GM10266 (cell line): ENCODE measurements around the gene TPM3.
"Not testable (repeated sequence)": the region's sequence is repeated elsewhere in the genome, so short reads cannot be mapped to it uniquely, and the experiment has no call there.

ENCODE experiments used
- DNase-seq: peaks from one replicate; pipeline ENCODE4 v3.0.0; 2012; ENCODE audit errors: extremely low spot score
- TF ChIP-seq, protein P1 (sequence below): IDR thresholded peaks from 2 replicates; pipeline ENCODE4 v1.5.1; 2012; ENCODE audit warnings: mild to moderate bottlenecking, low read depth; ENCODE audit not compliant: control insufficient read depth, insufficient read depth; ENCODE audit errors: missing control alignments

Gene TPM3

DNA sequence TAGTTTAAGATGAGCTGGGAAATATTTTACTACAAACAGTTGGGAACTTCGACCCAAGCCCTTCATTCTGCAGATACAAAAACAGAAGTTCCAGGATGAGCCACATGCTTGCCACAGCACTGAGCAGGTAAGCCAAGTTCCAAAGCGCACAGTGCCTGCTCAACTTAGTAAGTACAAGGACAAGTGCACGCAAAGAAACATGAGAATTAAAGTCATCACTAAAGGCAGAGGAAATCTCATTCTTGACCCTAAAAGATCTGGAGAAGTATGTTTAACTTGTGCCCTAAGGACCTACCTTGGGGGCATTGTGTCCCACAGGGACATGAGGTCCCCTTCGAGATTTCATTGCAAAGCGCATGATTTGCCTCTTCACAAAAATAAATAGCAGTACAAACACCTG is 27.6 kb upstream of the TPM3 start:
- DNase-seq: no peak
- TF ChIP-seq, protein P1, sequence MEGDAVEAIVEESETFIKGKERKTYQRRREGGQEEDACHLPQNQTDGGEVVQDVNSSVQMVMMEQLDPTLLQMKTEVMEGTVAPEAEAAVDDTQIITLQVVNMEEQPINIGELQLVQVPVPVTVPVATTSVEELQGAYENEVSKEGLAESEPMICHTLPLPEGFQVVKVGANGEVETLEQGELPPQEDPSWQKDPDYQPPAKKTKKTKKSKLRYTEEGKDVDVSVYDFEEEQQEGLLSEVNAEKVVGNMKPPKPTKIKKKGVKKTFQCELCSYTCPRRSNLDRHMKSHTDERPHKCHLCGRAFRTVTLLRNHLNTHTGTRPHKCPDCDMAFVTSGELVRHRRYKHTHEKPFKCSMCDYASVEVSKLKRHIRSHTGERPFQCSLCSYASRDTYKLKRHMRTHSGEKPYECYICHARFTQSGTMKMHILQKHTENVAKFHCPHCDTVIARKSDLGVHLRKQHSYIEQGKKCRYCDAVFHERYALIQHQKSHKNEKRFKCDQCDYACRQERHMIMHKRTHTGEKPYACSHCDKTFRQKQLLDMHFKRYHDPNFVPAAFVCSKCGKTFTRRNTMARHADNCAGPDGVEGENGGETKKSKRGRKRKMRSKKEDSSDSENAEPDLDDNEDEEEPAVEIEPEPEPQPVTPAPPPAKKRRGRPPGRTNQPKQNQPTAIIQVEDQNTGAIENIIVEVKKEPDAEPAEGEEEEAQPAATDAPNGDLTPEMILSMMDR: no peak

DNA sequence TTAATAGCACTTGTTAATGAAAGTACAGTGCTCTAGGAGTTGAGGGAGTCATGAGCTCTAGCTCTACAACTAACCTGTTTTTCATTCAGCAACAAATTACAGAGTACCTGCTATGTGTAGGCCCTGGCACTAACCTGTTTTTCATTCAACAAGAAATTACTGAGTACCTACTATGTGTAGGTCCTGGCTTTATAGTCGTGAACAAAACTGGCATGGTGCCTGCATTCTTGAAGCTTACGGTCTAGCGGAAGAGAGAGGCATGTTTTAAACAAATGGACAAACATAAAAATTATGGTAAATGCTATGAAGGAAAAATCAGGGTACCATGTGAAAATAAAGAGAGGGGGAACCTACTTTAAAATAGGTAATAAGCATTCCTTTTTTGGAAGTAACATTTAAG is 26.6 kb upstream of the TPM3 start:
- TF ChIP-seq, protein P1: no peak
- DNase-seq: no peak

- DNase-seq: no peak
- TF ChIP-seq, protein P1: no peak
Observed at GRCh38 chr1:154213274-154213673, 21.4 kb upstream of the TPM3 start.

DNA sequence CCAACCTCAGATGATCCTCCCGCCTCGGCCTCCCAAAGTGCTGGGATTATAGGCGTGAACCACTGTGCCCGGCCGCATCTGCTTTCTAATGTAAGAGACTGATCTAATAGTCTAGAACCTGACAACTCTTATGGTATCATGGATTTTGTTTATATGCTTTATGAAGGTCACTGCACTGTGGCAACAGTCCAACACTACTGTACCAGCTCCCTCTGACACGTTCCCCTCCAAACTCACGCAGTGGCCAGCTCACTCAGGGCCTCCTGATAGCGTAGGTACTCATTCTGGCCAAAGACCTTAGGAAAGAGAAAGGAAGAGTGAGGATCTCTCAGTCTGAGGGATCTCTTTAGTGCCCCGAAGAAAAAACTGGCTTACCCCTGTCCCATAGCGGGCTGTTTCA is 20.2 kb upstream of the TPM3 start:
- no peak for DNase-seq
- TF ChIP-seq, protein P1: no peak

- no peak for DNase-seq
- TF ChIP-seq, protein P1: no peak
Observed at GRCh38 chr1:154208677-154209388, 16.9 kb upstream of the TPM3 start.

DNA sequence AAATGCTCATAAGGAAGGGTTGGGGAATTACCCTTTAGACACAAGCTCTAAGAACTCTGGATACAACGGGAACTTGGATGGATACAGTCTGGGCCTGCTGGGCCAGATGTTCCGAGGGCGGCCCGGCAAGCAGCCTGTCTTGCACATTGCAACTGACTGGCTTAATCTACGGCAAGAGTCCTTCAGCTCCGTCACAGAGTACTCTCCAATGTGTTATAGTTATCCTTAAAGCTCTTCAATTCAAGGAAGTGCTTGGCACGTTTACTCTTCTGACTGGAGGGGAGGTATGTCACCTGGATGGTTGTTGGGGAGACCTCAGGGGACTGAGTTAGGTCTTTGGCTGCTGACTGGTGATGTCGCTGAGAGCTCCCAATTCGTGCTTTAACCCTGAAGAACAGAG is 15.4 kb upstream of the TPM3 start:
- no peak for DNase-seq
- TF ChIP-seq, protein P1: no peak

- DNase-seq: no peak
- TF ChIP-seq, protein P1: no peak
Observed at GRCh38 chr1:154206196-154206595, 14.3 kb upstream of the TPM3 start, which contains the start of gene CFAP141. Gene CFAP141, minus strand, starts transcription at chr1:154206333. Its CDS starts 26 bp downstream, at chr1:154206307.

DNA sequence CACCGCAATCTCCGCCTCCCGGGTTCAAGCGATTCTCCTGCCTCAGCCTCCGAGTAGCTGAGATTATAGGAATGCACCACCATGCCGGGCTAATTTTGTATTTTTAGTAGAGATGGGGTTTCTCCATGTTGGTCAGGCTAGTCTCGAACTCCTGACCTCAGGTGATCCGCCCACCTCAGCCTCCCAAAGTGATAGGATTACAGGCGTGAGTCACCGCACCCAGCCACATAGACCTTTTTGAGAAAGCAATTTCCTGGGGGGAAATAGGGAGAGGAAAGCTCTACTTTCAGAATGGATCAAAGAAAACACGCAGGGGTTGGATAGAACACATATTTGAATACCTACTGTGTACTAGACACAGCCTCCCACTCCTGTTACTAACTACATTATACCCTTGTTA is 13.9 kb upstream of the TPM3 start:
- DNase-seq: not testable (repeated sequence)
